HepG2 (cell line): ENCODE results near the gene TIMM10. TPM values are rescaled to one million over a fixed set of nuclear protein-coding genes. Genes with fewer than 3 reads are reported as not detected.

Experiments used
- ELF3 ChIP-seq: IDR thresholded peaks from 2 replicates; pipeline ENCODE4 v1.6.1; 2016; ENCODE audit warnings: missing genetic modification reagents, missing compliant biosample characterization
- HINFP ChIP-seq: sonication (generic); formaldehyde crosslinking; IDR thresholded peaks from 2 replicates; pipeline ENCODE4 v1.4.0; 2020; ENCODE audit warnings: low read depth, mild to moderate bottlenecking, missing genetic modification reagents
- HOXA9 ChIP-seq: sonication (generic); formaldehyde crosslinking; IDR thresholded peaks from 2 replicates; pipeline ENCODE4 v1.8.1; 2022; ENCODE audit warnings: missing genetic modification reagents, mild to moderate bottlenecking, moderate library complexity, borderline replicate concordance
- MXI1 ChIP-seq: IDR thresholded peaks from 3 replicates; pipeline ENCODE4 v1.6.1; 2012; ENCODE audit warnings: low read depth, low read length, inconsistent platforms, borderline replicate concordance
- RXRB ChIP-seq: IDR thresholded peaks from 2 replicates; pipeline ENCODE4 v1.6.1; 2016; ENCODE audit warnings: borderline replicate concordance, missing genetic modification reagents, missing compliant biosample characterization
- ZEB1 ChIP-seq: IDR thresholded peaks from 2 replicates; pipeline ENCODE4 v1.6.1; 2012; ENCODE audit warnings: mild to moderate bottlenecking, low read depth, inconsistent platforms; ENCODE audit not compliant: insufficient replicate concordance
- ZNF264 ChIP-seq: sonication (generic); formaldehyde crosslinking; IDR thresholded peaks from 2 replicates; pipeline ENCODE4 v1.4.0; 2020; ENCODE audit warnings: missing genetic modification reagents
- ZNF780A ChIP-seq: sonication (generic); formaldehyde crosslinking; IDR thresholded peaks from 2 replicates; pipeline ENCODE4 v1.8.0; 2022; ENCODE audit warnings: mild to moderate bottlenecking, missing genetic modification reagents, moderate library complexity
- ZNF790 ChIP-seq: sonication (generic); formaldehyde crosslinking; IDR thresholded peaks from 2 replicates; pipeline ENCODE4 v1.8.0; 2022; ENCODE audit warnings: missing genetic modification reagents, mild to moderate bottlenecking, borderline replicate concordance
- polyA plus RNA-seq, 8 experiments: library from polyadenylated mRNA; depleted of rRNA in 3 of 8; stranded (reverse) in 7 of 8; unstranded in 1 of 8; fragments of >200 nt; fragmentation: Illumina TruSeq in 4 of 8; extraction: Trizol in 4 of 8; gene quantifications; 2 replicates each; pipeline versions ENCODE4 v1.2.1 to v1.2.3, GENCODE V29; 2011 to 2016; ENCODE audit warnings: low read depth in 4 of 8, missing spikeins in 1 of 8, mixed read lengths in 1 of 8; ENCODE audit not compliant: insufficient read depth in 1 of 8
- total RNA-seq, 5 experiments: library from RNA; depleted of rRNA; stranded (reverse); fragments of >200 nt; fragmentation: Illumina TruSeq; extraction: Trizol; gene quantifications; 2 replicates each; pipeline ENCODE4 v1.2.3, GENCODE V29; 2016; ENCODE audit warnings: low read depth in 1 of 5
- TF ChIP-seq, protein P1 (sequence below): sonication (generic); formaldehyde crosslinking; IDR thresholded peaks from 2 replicates; pipeline ENCODE4 v1.5.1; 2020; ENCODE audit warnings: mild to moderate bottlenecking, missing genetic modification reagents, borderline replicate concordance
- TF ChIP-seq, protein P2 (sequence below): sonication (generic); formaldehyde crosslinking; IDR thresholded peaks from 2 replicates; pipeline ENCODE4 v1.4.0; 2020; ENCODE audit warnings: missing genetic modification reagents
- TF ChIP-seq, protein P3 (sequence below): sonication (generic); formaldehyde crosslinking; IDR thresholded peaks from 2 replicates; pipeline ENCODE4 v1.5.0; 2020; ENCODE audit warnings: mild to moderate bottlenecking, missing genetic modification reagents, borderline replicate concordance
- TF ChIP-seq, protein P4 (sequence below): IDR thresholded peaks from 2 replicates; pipeline ENCODE4 v1.6.1; 2016; ENCODE audit warnings: mild to moderate bottlenecking
- TF ChIP-seq, protein P5 (sequence below): sonication (generic); formaldehyde crosslinking; IDR thresholded peaks from 2 replicates; pipeline ENCODE4 v1.4.0; 2020; ENCODE audit warnings: mild to moderate bottlenecking, missing genetic modification reagents, borderline replicate concordance

Gene TIMM10
- total and polyA plus RNA-seq, 2 of the 13 experiments (the other 11 are each of a cell fraction or from before 2014, with no cell fraction given), result 67.8 to 82.2 TPM

- TF ChIP-seq, protein P1, sequence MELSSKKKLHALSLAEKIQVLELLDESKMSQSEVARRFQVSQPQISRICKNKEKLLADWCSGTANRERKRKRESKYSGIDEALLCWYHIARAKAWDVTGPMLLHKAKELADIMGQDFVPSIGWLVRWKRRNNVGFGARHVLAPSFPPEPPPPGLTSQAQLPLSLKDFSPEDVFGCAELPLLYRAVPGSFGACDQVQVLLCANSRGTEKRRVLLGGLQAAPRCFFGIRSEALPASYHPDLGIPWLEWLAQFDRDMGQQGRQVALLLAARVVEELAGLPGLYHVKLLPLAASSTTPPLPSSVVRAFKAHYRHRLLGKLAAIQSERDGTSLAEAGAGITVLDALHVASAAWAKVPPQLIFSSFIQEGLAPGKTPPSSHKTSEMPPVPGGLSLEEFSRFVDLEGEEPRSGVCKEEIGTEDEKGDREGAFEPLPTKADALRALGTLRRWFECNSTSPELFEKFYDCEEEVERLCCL (CRISPR knock-in tag), result no peak
- TF ChIP-seq RXRB (CRISPR knock-in tag) (peak; percentile 88), ZNF264 (CRISPR knock-in tag) (peak; percentile 47; the same call in 1 of the 2 replicates), MXI1 (peak; percentile 37; the same call in 1 of the 3 replicates), ZNF780A (CRISPR knock-in tag) (no peak), ZEB1 (peak; percentile 86), ELF3 (CRISPR knock-in tag) (peak; percentile 33; the same call in 1 of the 2 replicates), HINFP (CRISPR knock-in tag) (0 out of 2 replicates have a peak, but pooled peaks have one; percentile 18), HOXA9 (CRISPR knock-in tag) (no peak), ZNF790 (CRISPR knock-in tag) (no peak)
- TF ChIP-seq, protein P2, sequence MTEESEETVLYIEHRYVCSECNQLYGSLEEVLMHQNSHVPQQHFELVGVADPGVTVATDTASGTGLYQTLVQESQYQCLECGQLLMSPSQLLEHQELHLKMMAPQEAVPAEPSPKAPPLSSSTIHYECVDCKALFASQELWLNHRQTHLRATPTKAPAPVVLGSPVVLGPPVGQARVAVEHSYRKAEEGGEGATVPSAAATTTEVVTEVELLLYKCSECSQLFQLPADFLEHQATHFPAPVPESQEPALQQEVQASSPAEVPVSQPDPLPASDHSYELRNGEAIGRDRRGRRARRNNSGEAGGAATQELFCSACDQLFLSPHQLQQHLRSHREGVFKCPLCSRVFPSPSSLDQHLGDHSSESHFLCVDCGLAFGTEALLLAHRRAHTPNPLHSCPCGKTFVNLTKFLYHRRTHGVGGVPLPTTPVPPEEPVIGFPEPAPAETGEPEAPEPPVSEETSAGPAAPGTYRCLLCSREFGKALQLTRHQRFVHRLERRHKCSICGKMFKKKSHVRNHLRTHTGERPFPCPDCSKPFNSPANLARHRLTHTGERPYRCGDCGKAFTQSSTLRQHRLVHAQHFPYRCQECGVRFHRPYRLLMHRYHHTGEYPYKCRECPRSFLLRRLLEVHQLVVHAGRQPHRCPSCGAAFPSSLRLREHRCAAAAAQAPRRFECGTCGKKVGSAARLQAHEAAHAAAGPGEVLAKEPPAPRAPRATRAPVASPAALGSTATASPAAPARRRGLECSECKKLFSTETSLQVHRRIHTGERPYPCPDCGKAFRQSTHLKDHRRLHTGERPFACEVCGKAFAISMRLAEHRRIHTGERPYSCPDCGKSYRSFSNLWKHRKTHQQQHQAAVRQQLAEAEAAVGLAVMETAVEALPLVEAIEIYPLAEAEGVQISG, result 0 out of 2 replicates have a peak, but pooled peaks have one; percentile 38
- TF ChIP-seq, protein P3, sequence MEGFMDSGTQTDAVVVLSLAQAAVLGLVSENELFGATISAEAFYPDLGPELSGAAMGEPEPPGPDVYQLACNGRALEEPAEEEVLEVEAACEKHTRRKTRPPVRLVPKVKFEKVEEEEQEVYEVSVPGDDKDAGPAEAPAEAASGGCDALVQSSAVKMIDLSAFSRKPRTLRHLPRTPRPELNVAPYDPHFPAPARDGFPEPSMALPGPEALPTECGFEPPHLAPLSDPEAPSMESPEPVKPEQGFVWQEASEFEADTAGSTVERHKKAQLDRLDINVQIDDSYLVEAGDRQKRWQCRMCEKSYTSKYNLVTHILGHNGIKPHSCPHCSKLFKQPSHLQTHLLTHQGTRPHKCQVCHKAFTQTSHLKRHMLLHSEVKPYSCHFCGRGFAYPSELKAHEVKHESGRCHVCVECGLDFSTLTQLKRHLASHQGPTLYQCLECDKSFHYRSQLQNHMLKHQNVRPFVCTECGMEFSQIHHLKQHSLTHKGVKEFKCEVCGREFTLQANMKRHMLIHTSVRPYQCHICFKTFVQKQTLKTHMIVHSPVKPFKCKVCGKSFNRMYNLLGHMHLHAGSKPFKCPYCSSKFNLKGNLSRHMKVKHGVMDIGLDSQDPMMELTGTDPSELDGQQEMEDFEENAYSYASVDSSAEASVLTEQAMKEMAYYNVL, result peak; percentile 67; the same call in 1 of the 2 replicates
- TF ChIP-seq, protein P4, sequence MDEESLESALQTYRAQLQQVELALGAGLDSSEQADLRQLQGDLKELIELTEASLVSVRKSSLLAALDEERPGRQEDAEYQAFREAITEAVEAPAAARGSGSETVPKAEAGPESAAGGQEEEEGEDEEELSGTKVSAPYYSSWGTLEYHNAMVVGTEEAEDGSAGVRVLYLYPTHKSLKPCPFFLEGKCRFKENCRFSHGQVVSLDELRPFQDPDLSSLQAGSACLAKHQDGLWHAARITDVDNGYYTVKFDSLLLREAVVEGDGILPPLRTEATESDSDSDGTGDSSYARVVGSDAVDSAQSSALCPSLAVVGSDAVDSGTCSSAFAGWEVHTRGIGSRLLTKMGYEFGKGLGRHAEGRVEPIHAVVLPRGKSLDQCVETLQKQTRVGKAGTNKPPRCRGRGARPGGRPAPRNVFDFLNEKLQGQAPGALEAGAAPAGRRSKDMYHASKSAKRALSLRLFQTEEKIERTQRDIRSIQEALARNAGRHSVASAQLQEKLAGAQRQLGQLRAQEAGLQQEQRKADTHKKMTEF, result peak; percentile 52
- TF ChIP-seq, protein P5, sequence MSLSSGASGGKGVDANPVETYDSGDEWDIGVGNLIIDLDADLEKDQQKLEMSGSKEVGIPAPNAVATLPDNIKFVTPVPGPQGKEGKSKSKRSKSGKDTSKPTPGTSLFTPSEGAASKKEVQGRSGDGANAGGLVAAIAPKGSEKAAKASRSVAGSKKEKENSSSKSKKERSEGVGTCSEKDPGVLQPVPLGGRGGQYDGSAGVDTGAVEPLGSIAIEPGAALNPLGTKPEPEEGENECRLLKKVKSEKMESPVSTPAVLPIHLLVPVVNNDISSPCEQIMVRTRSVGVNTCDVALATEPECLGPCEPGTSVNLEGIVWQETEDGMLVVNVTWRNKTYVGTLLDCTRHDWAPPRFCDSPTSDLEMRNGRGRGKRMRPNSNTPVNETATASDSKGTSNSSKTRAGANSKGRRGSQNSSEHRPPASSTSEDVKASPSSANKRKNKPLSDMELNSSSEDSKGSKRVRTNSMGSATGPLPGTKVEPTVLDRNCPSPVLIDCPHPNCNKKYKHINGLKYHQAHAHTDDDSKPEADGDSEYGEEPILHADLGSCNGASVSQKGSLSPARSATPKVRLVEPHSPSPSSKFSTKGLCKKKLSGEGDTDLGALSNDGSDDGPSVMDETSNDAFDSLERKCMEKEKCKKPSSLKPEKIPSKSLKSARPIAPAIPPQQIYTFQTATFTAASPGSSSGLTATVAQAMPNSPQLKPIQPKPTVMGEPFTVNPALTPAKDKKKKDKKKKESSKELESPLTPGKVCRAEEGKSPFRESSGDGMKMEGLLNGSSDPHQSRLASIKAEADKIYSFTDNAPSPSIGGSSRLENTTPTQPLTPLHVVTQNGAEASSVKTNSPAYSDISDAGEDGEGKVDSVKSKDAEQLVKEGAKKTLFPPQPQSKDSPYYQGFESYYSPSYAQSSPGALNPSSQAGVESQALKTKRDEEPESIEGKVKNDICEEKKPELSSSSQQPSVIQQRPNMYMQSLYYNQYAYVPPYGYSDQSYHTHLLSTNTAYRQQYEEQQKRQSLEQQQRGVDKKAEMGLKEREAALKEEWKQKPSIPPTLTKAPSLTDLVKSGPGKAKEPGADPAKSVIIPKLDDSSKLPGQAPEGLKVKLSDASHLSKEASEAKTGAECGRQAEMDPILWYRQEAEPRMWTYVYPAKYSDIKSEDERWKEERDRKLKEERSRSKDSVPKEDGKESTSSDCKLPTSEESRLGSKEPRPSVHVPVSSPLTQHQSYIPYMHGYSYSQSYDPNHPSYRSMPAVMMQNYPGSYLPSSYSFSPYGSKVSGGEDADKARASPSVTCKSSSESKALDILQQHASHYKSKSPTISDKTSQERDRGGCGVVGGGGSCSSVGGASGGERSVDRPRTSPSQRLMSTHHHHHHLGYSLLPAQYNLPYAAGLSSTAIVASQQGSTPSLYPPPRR (CRISPR knock-in tag), result 0 out of 2 replicates have a peak, but pooled peaks have one; percentile 39
Observed at GRCh38 chr11:57502870-57503269, 27.7 kb downstream of the TIMM10 start (continued).
